Effector memory CD4-positive, alpha-beta T cell (primary cell): ENCODE results near the gene FANCC.

Experiments used
- DNase-seq, 3 donors: peaks; one replicate each; pipeline ENCODE4 v3.0.0-alpha.2; 2020
- H3K27ac ChIP-seq: 2 replicates; pipeline ENCODE4 v1.7.0; 2013; ENCODE audit warnings: mild to moderate bottlenecking, low read length, moderate library complexity; ENCODE audit not compliant: insufficient read depth, poor library complexity, severe bottlenecking
- H3K27me3 ChIP-seq: replicated peaks from 2 replicates; pipeline ENCODE4 v1.7.0; 2013; ENCODE audit warnings: mild to moderate bottlenecking, low read length; ENCODE audit not compliant: insufficient read depth, control insufficient read depth, poor library complexity, severe bottlenecking
- H3K36me3 ChIP-seq: 2 replicates; pipeline ENCODE4 v1.7.0; 2013; ENCODE audit warnings: mild to moderate bottlenecking, low read length, moderate library complexity; ENCODE audit not compliant: control insufficient read depth, insufficient read depth
- H3K4me1 ChIP-seq: 2 replicates; pipeline ENCODE4 v1.7.0; 2013; ENCODE audit warnings: low read length, mild to moderate bottlenecking; ENCODE audit not compliant: control insufficient read depth, insufficient read depth, poor library complexity, severe bottlenecking
- H3K4me3 ChIP-seq: 2 replicates; pipeline ENCODE4 v1.7.0; 2013; ENCODE audit warnings: low read length, low read depth, mild to moderate bottlenecking; ENCODE audit not compliant: insufficient read depth, poor library complexity, severe bottlenecking
- H3K9me3 ChIP-seq: 2 replicates; pipeline ENCODE4 v1.7.0; 2013; ENCODE audit warnings: mild to moderate bottlenecking, low read length, moderate library complexity; ENCODE audit not compliant: control insufficient read depth
- total RNA-seq, 3 donors: gene quantifications; one replicate each; lab custom pipeline; 2026; lab: John Stamatoyannopoulos, UW

FANCC gene
- 4.3 to 6.5 (median 5.6) reads per million in 3 donors for total RNA-seq

- H3K27me3 ChIP-seq: peaks cover 5% of the 10 kb centered on the region
- H3K4me3 ChIP-seq: peak within 1 kb of the TSS; percentile 96
- DNase-seq: peak; percentile 66 to 72 (median 71)
- H3K4me1 ChIP-seq: no peaks in the 10 kb centered on the region
- no peaks in the 10 kb centered on the region for H3K9me3 ChIP-seq
- H3K27ac ChIP-seq: peak within 1 kb of the TSS; percentile 65
- no peaks in the 10 kb centered on the region for H3K36me3 ChIP-seq
Observed at GRCh38 chr9:95317119-95317892, at the start of gene FANCC. Gene FANCC (minus strand): TSS chr9:95317709. CDS start chr9:95249291, 68,418 bp downstream.

GRCh38 chr9:95366731-95367325 is 49.3 kb upstream of the FANCC start:
- DNase-seq: no peak
- Histone ChIP-seq H3K9me3 (no peaks in the 10 kb centered on the region), H3K27me3 (no peaks in the 10 kb centered on the region)

GRCh38 chr9:95365766-95366165 is 48.3 kb upstream of the FANCC start:
- no peaks in the 10 kb centered on the region for H3K27me3 ChIP-seq
- H3K9me3 ChIP-seq: no peaks in the 10 kb centered on the region
- H3K4me1 ChIP-seq: no peaks in the 10 kb centered on the region
- no peaks in the 10 kb centered on the region for H3K36me3 ChIP-seq
- H3K4me3 ChIP-seq: no peak overlapping the region
- no peak for DNase-seq
- H3K27ac ChIP-seq: no peak overlapping the region

More at GRCh38 chr9:95366731-95367325, 49.3 kb upstream of the FANCC start:
- H3K27ac ChIP-seq: no peak overlapping the region
- no peak overlapping the region for H3K4me3 ChIP-seq
- no peaks in the 10 kb centered on the region for H3K36me3 ChIP-seq
- no peaks in the 10 kb centered on the region for H3K4me1 ChIP-seq

- H3K27ac ChIP-seq: no peak overlapping the region
- no peaks in the 10 kb centered on the region for H3K27me3 ChIP-seq
- H3K4me1 ChIP-seq: no peaks in the 10 kb centered on the region
- H3K36me3 ChIP-seq: no peaks in the 10 kb centered on the region
- no peak overlapping the region for H3K4me3 ChIP-seq
- no peaks in the 10 kb centered on the region for H3K9me3 ChIP-seq
- DNase-seq: no peak
Observed at GRCh38 chr9:95363051-95363841, 45.7 kb upstream of the FANCC start.

- Histone ChIP-seq H3K27ac (no peak overlapping the region), H3K9me3 (no peaks in the 10 kb centered on the region), H3K36me3 (no peaks in the 10 kb centered on the region), H3K27me3 (no peaks in the 10 kb centered on the region), H3K4me3 (no peak overlapping the region), H3K4me1 (no peaks in the 10 kb centered on the region)
- no peak for DNase-seq
Observed at GRCh38 chr9:95360866-95361265, 43.4 kb upstream of the FANCC start.

- DNase-seq: no peak
- Histone ChIP-seq H3K27ac (no peak overlapping the region), H3K9me3 (no peaks in the 10 kb centered on the region)
Observed at GRCh38 chr9:95357316-95357715, 39.8 kb upstream of the FANCC start.

GRCh38 chr9:95355500-95355899 is 38.0 kb upstream of the FANCC start:
- Histone ChIP-seq H3K27me3 (no peaks in the 10 kb centered on the region), H3K27ac (no peak overlapping the region), H3K9me3 (no peaks in the 10 kb centered on the region), H3K36me3 (no peaks in the 10 kb centered on the region), H3K4me1 (no peaks in the 10 kb centered on the region), H3K4me3 (no peak overlapping the region)
- no peak for DNase-seq

More at GRCh38 chr9:95357316-95357715, 39.8 kb upstream of the FANCC start:
- Histone ChIP-seq H3K4me3 (no peak overlapping the region), H3K4me1 (no peaks in the 10 kb centered on the region), H3K36me3 (no peaks in the 10 kb centered on the region), H3K27me3 (no peaks in the 10 kb centered on the region)

GRCh38 chr9:95351051-95351450 is 33.5 kb upstream of the FANCC start:
- Histone ChIP-seq H3K27ac (no peak overlapping the region), H3K4me3 (no peak overlapping the region), H3K27me3 (peaks cover 4% of the 10 kb centered on the region), H3K4me1 (peaks cover 8% of the 10 kb centered on the region), H3K9me3 (no peaks in the 10 kb centered on the region), H3K36me3 (no peaks in the 10 kb centered on the region)
- DNase-seq: no peak

GRCh38 chr9:95350266-95350665 is 32.8 kb upstream of the FANCC start:
- Histone ChIP-seq H3K36me3 (no peaks in the 10 kb centered on the region), H3K9me3 (no peaks in the 10 kb centered on the region), H3K27me3 (peaks cover 4% of the 10 kb centered on the region), H3K4me1 (peaks cover 8% of the 10 kb centered on the region), H3K27ac (no peak overlapping the region), H3K4me3 (no peak overlapping the region)
- no peak for DNase-seq
